ENCODE results near the gene TIGD4.

TIGD4 gene

GRCh38 chr4:152734015-152734698 is 45.4 kb downstream of the TIGD4 start:
- no peak for TF ChIP-seq CTCF (conservative IDR thresholded peaks at IDR 0.05)
- no peak overlapping the region for H3K27ac ChIP-seq

GRCh38 chr4:152731997-152732396 is 47.5 kb downstream of the TIGD4 start:
- TF ChIP-seq CTCF (conservative IDR thresholded peaks at IDR 0.05): no peak
- H3K27ac ChIP-seq: no peak overlapping the region

- TF ChIP-seq CTCF (conservative IDR thresholded peaks at IDR 0.05): no peak
- no peak overlapping the region for H3K27ac ChIP-seq
These were observed 50.1 kb downstream of the TIGD4 start for GRCh38 chr4:152729466-152729865.

GRCh38 chr4:152728343-152728742 is 51.2 kb downstream of the TIGD4 start:
- no peak for TF ChIP-seq CTCF (conservative IDR thresholded peaks at IDR 0.05)
- H3K27ac ChIP-seq: no peak overlapping the region

- H3K27ac ChIP-seq: no peak overlapping the region
- TF ChIP-seq CTCF (conservative IDR thresholded peaks at IDR 0.05): no peak
These were observed 51.7 kb downstream of the TIGD4 start for GRCh38 chr4:152727784-152728183.

- no peak for TF ChIP-seq CTCF (conservative IDR thresholded peaks at IDR 0.05)
- H3K27ac ChIP-seq: no peak overlapping the region
These were observed 55.0 kb downstream of the TIGD4 start for GRCh38 chr4:152724494-152724893.

GRCh38 chr4:152723236-152723635 is 56.3 kb downstream of the TIGD4 start:
- TF ChIP-seq CTCF (conservative IDR thresholded peaks at IDR 0.05): no peak
- no peak overlapping the region for H3K27ac ChIP-seq

Data from VCaP (cell line).